ENCODE measurements around the gene CLCN1.

DNA sequence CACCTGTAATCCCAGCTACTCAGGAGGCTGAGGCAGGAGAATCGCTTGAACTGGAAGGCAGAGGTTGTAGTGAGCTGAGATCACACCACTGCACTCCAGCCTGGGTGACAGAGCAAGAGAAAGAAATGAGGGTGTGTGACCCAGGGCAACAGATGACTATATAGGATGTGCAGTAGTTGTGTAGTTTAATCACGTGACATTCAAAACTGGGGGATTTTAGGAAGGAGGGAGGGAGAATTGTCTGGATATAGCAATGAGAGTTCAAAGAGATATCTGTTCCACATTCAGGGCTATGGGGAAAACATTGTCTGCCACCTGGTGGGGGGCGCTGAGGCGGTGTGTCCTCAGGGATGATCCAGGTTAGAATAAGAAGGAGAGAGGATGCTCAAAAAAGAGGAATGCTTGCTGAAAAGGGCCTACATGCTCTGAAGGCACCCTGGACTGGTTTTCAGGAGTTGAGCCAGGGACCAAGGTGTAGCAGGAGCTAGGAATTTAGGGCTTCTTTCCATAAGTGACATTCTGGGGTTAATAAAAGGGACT is 57.4 kb downstream of the CLCN1 start:
- no peak for TF ChIP-seq POLR2AphosphoS5 (IDR thresholded peaks at IDR 0.05)
- TF ChIP-seq, protein P1, sequence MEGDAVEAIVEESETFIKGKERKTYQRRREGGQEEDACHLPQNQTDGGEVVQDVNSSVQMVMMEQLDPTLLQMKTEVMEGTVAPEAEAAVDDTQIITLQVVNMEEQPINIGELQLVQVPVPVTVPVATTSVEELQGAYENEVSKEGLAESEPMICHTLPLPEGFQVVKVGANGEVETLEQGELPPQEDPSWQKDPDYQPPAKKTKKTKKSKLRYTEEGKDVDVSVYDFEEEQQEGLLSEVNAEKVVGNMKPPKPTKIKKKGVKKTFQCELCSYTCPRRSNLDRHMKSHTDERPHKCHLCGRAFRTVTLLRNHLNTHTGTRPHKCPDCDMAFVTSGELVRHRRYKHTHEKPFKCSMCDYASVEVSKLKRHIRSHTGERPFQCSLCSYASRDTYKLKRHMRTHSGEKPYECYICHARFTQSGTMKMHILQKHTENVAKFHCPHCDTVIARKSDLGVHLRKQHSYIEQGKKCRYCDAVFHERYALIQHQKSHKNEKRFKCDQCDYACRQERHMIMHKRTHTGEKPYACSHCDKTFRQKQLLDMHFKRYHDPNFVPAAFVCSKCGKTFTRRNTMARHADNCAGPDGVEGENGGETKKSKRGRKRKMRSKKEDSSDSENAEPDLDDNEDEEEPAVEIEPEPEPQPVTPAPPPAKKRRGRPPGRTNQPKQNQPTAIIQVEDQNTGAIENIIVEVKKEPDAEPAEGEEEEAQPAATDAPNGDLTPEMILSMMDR (IDR thresholded peaks at IDR 0.05): no peak
- no peak for TF ChIP-seq EP300 (IDR thresholded peaks at IDR 0.05)

Data from suprapubic skin (tissue), 4 donors.